Spleen (tissue), 11 donors: Measurements from ENCODE around the gene CALCR. TPM values are rescaled to one million over a fixed set of nuclear protein-coding genes. Genes with fewer than 3 reads are reported as not detected.

ENCODE experiments used
- DNase-seq: peaks from one replicate; pipeline ENCODE4 v3.0.0-alpha.2; 2020
- H3K27ac ChIP-seq, 8 donors: fragments of 200-600 bp; sonication (generic) in 7 of 8; 1 replicate in 4 of 8; 2 replicates in 4 of 8; pipeline versions ENCODE4 v1.5.0 to v1.8.0; 2016 to 2021; ENCODE audit warnings: inconsistent platforms in 4 of 8, mild to moderate bottlenecking in 4 of 8, moderate library complexity in 1 of 8
- H3K27me3 ChIP-seq, 7 donors: fragments of 200-600 bp; sonication (generic) in 6 of 7; replicated peaks in 1 of 7; 1 replicate in 4 of 7; 2 replicates in 3 of 7; pipeline versions ENCODE4 v1.5.0 to v1.8.0; 2016 to 2021; ENCODE audit warnings: inconsistent platforms in 3 of 7, mild to moderate bottlenecking in 1 of 7
- H3K36me3 ChIP-seq, 6 donors: fragments of 200-600 bp; sonication (generic) in 5 of 6; 1 replicate in 4 of 6; 2 replicates in 2 of 6; pipeline versions ENCODE4 v1.5.0 to v1.8.0; 2016 to 2021; ENCODE audit warnings: inconsistent platforms in 2 of 6
- H3K4me1 ChIP-seq, 6 donors: fragments of 200-600 bp; sonication (generic) in 5 of 6; 1 replicate in 3 of 6; 2 replicates in 3 of 6; pipeline versions ENCODE4 v1.5.0 to v1.8.0; 2016 to 2021; ENCODE audit warnings: inconsistent platforms in 3 of 6
- H3K4me3 ChIP-seq, 8 donors: fragments of 200-600 bp; sonication (generic) in 7 of 8; 1 replicate in 4 of 8; 2 replicates in 4 of 8; pipeline versions ENCODE4 v1.5.0 to v1.8.0; 2016 to 2021; ENCODE audit warnings: inconsistent platforms in 4 of 8, mild to moderate bottlenecking in 4 of 8, moderate library complexity in 2 of 8
- H3K9me3 ChIP-seq, 8 donors: fragments of 200-600 bp; sonication (generic) in 7 of 8; 1 replicate in 4 of 8; 2 replicates in 4 of 8; pipeline versions ENCODE4 v1.5.0 to v1.8.0; 2016 to 2021; ENCODE audit warnings: inconsistent platforms in 4 of 8
- POLR2A ChIP-seq, 3 donors: fragments of 450-650 bp; IDR thresholded peaks; one replicate each; pipeline ENCODE4 v1.5.1; 2017; ENCODE audit warnings: antibody characterized with exemption in 3 of 3, mild to moderate bottlenecking in 1 of 3
- POLR2AphosphoS5 ChIP-seq, 3 donors: sonication (generic); formaldehyde crosslinking; IDR thresholded peaks; one replicate each; pipeline ENCODE4 v1.5.1; 2017; ENCODE audit warnings: antibody characterized with exemption in 3 of 3
- WGBS, 5 donors: extraction: QIAGEN DNeasy Blood & Tissue Kit in 3 of 5; methylation state at CpG; one replicate each; pipeline versions ENCODE4 v1.1.5 to v1.1.7; 2013 to 2018; 5-methylcytosine and 5-hydroxymethylcytosine counted together
- intact Hi-C: fragments of 100-400 bp; cut with DNase I; formaldehyde crosslinking; loops from one replicate; pipeline ENCODE4 v1.15.0; 2023; ENCODE audit warnings: low total_unique reads
- polyA plus RNA-seq, 3 donors: library from polyadenylated mRNA; stranded (reverse); fragments of 200-250 nt; gene quantifications; one replicate each; pipeline ENCODE4 v1.2.1, GENCODE V29; 2013
- total RNA-seq, 7 donors: library from RNA; depleted of rRNA in 3 of 7; stranded (reverse); fragments of >200 nt in 3 of 7; fragmentation: NEBNext Ultra II Directional in 4 of 7; extraction: Animal tissue kit (Norgen Biotek cat#: 25700) in 4 of 7; gene quantifications; one replicate each; pipeline versions ENCODE4 v1.1.0 to v1.2.1, GENCODE V29; 2016 to 2021
- TF ChIP-seq, protein P1 (sequence below), 11 experiments: fragments of 200-600 bp in 7 of 11; fragments of 450-650 bp in 4 of 11; sonication (generic) in 4 of 11; IDR thresholded peaks in 8 of 11; conservative IDR thresholded peaks in 3 of 11; 1 replicate in 7 of 11; 2 replicates in 4 of 11; pipeline versions ENCODE4 v1.4.0 to v1.8.0; 2016 to 2021; ENCODE audit warnings: antibody characterized with exemption in 11 of 11, inconsistent platforms in 4 of 11, mild to moderate bottlenecking in 1 of 11
- donor health status: healthy with polysubstance abuse.
- donor health status: DM: no; HTN: no; CAD: no; lungs with moderate emphysema.
- donor health status: DM: no; HTN: no; CAD: no.
- donor health status: Bipolar disorder and iron deficiency.
- donor health status: healthy.
- donor health status: DM: no; HTN: no; CAD: no.
- donor health status: DM: yes; HTN: yes; CAD: no.

The CALCR gene
- total and polyA plus RNA-seq, 10 donors: not detected

DNA sequence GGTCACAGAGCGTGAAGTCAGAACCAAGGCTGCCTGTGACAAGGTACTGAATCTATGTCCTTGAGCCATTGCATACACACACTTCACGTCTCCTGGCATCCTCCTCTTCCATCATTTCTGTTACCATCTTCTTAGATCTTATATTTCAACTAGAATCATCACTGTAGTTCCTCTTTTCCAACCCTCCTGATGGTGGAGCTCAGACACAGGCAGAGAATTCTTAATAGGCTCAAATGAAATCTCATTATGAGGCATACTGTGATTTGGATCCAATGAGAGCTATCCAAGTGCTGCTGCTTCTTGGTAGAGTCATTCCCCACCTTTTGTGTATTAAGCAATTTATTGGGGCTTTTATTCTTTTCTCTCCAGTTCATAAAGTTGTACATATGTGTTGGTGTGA is 113.2 kb downstream of the CALCR start:
- H3K27me3 ChIP-seq: no peaks in the 10 kb centered on the region
- WGBS, 5 donors: 48 to 62% (median 60%) methylated on average over 2 of the region's 2 CpGs
- no peaks in the 10 kb centered on the region for H3K9me3 ChIP-seq
- no peak for DNase-seq
- no peak overlapping the region for H3K4me3 ChIP-seq
- no peak overlapping the region for H3K27ac ChIP-seq
- TF ChIP-seq, protein P1, sequence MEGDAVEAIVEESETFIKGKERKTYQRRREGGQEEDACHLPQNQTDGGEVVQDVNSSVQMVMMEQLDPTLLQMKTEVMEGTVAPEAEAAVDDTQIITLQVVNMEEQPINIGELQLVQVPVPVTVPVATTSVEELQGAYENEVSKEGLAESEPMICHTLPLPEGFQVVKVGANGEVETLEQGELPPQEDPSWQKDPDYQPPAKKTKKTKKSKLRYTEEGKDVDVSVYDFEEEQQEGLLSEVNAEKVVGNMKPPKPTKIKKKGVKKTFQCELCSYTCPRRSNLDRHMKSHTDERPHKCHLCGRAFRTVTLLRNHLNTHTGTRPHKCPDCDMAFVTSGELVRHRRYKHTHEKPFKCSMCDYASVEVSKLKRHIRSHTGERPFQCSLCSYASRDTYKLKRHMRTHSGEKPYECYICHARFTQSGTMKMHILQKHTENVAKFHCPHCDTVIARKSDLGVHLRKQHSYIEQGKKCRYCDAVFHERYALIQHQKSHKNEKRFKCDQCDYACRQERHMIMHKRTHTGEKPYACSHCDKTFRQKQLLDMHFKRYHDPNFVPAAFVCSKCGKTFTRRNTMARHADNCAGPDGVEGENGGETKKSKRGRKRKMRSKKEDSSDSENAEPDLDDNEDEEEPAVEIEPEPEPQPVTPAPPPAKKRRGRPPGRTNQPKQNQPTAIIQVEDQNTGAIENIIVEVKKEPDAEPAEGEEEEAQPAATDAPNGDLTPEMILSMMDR (IDR thresholded peaks at IDR 0.05 in 8 of 11, conservative IDR thresholded peaks at IDR 0.05 in 3 of 11): no peak
- TF ChIP-seq POLR2A (IDR thresholded peaks at IDR 0.05) (no peak), POLR2AphosphoS5 (IDR thresholded peaks at IDR 0.05) (no peak)
- H3K36me3 ChIP-seq: no peaks in the 10 kb centered on the region
- intact Hi-C loops: no loop called here
- H3K4me1 ChIP-seq: no peaks in the 10 kb centered on the region

DNA sequence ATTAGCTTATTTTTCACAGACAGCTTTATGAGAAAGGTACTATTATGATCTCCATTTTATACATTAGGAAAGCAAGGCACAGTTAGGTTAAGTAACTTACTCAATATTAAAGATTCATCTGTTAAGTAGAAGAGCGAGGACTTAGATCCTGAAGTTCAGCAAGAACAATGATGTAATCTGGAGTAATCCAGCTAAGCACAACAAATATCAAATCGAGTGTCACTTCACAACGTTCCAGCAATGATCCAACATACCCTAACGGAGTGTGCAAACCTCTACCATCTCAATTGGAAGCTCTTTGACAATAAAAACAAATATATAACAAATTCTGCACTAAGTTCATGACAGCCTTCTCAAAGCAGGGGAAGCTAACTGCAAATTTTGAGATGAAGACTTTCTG is 121.3 kb downstream of the CALCR start:
- Histone ChIP-seq H3K4me3 (no peak overlapping the region), H3K36me3 (no peaks in the 10 kb centered on the region), H3K27me3 (no peaks in the 10 kb centered on the region), H3K27ac (no peak overlapping the region), H3K9me3 (no peaks in the 10 kb centered on the region), H3K4me1 (no peaks in the 10 kb centered on the region)
- intact Hi-C loops: no loop called here
- no peak for DNase-seq
- TF ChIP-seq, protein P1 (IDR thresholded peaks at IDR 0.05 in 8 of 11, conservative IDR thresholded peaks at IDR 0.05 in 3 of 11): no peak
- TF ChIP-seq POLR2A (IDR thresholded peaks at IDR 0.05): no peak
- TF ChIP-seq POLR2AphosphoS5 (IDR thresholded peaks at IDR 0.05): no peak
- WGBS, 5 donors: 71 to 85% (median 81%) methylated on average over 4 of the region's 4 CpGs

DNA sequence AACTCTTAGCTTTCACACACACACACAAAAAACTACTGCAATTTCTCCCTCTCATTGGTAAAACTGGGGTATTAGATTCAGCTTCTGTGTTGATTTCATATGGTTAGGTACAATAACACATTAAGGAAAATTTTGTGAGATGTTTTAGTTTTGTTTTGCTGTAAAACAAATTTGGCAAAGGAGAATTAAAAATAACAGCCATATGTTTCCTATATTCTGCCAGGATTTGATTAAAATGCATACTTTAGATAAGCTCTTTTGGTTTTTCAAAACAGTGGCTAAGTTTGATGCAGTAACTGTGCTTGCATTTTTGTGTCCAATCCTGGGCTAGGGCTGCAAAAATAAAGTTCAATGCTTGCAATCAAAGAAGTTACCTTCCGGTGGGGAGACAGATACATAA is 126.3 kb downstream of the CALCR start:
- no peaks in the 10 kb centered on the region for H3K36me3 ChIP-seq
- WGBS, 5 donors: 67 to 78% (median 70%) methylated on average over 1 of the region's 1 CpG
- no peak for TF ChIP-seq POLR2A (IDR thresholded peaks at IDR 0.05)
- no peak overlapping the region for H3K27ac ChIP-seq
- no peaks in the 10 kb centered on the region for H3K27me3 ChIP-seq
- intact Hi-C loops: no loop called here
- H3K4me1 ChIP-seq: no peaks in the 10 kb centered on the region
- H3K4me3 ChIP-seq: no peak overlapping the region
- H3K9me3 ChIP-seq: no peaks in the 10 kb centered on the region
- DNase-seq: no peak

DNA sequence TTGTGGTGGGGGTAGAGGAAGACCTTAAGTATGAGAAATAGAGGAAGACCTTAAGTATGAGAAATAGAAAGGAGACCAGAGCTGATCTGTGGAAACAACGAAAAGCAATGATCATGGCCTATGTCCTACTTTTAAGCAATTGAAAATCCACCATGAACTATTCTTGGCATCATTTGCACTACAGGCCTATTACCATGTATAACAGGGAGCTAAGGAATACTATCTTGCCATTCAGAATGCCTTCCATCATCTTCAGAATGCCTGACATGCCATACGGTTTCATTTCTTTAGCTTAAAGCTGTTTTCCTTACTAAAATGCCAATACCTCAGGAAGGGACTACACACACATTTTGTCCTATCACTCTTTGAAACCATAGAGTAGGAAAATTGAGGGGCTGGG is 127.0 kb downstream of the CALCR start:
- H3K27me3 ChIP-seq: no peaks in the 10 kb centered on the region
- TF ChIP-seq POLR2A (IDR thresholded peaks at IDR 0.05) (no peak), POLR2AphosphoS5 (IDR thresholded peaks at IDR 0.05) (no peak)
- TF ChIP-seq, protein P1 (IDR thresholded peaks at IDR 0.05 in 8 of 11, conservative IDR thresholded peaks at IDR 0.05 in 3 of 11): no peak
- intact Hi-C loops: no loop called here
- no peak overlapping the region for H3K4me3 ChIP-seq
- no peaks in the 10 kb centered on the region for H3K36me3 ChIP-seq
- 81 to 91% (median 87%) methylated on average over 2 of the region's 2 CpGs for WGBS, 5 donors
- H3K4me1 ChIP-seq: no peaks in the 10 kb centered on the region
- no peak overlapping the region for H3K27ac ChIP-seq
- DNase-seq: no peak
- H3K9me3 ChIP-seq: no peaks in the 10 kb centered on the region
